Measurements from ENCODE around the gene RNU6-9.
"Not testable (repeated sequence)": the region's sequence is repeated elsewhere in the genome, so short reads cannot be mapped to it uniquely, and the experiment has no call there.

The RNU6-9 gene

DNA sequence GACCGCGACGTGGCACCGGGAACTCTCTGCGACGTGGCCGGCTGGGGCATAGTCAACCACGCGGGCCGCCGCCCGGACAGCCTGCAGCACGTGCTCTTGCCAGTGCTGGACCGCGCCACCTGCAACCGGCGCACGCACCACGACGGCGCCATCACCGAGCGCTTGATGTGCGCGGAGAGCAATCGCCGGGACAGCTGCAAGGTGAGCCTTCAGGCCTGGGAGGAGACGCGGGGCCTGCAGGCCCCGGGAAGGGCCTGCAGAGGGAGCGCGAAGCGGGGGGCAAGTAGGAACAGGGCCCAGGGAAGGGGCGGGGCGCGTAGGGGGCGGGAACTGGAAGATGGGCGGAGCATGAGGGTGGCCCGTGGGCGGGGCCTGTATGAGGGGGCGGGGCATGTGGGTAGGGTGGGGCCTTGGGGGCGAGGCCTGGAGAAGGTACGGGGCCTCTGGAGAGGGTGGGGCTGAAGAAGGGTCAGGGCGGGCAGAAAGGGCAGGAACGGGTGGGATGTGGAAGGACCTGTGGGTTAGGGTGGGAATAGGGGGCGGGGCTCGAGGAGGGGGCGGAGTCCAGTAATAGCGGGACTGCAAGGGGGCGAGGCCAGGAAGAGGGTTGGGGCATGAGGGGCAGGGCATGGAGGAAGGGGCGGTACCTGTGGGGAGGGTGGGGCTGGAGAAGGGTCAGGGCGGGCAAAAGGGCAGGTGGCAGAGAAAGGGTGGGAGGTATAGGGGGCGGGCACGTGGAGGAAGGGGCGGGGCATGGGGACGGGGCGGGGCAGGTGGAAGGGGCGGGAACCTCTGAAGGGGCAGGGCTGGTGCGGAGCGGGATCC lies 31.3 kb upstream of the RNU6-9 start:
- peak; percentile 71 for DNase-seq

DNA sequence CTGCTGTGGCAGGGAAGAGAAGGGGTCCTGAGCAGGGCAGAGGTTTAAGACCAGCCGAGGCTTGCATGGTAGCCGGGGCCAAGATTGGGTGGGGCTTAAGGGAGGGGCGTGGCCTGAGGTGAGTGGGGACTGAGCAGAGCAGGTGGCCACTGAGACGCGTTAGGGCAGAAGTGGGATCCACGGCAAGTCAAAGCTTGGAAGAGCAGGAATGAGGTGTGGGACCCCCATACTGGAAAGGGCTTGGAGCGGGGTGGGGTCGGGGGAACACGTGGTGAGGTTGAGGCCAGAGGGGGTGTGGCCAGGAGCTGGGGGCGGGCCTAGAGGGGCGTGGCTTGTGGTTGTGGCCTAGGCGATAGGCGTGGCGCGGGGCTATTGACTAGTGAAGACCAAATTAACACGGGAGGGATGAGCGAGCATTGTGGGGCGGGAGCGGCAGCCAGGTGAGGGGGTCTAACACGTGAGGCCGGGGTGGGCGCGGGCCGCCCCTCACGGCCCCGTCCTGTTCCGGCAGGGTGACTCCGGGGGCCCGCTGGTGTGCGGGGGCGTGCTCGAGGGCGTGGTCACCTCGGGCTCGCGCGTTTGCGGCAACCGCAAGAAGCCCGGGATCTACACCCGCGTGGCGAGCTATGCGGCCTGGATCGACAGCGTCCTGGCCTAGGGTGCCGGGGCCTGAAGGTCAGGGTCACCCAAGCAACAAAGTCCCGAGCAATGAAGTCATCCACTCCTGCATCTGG lies 30.5 kb upstream of the RNU6-9 start:
- DNase-seq, result peak; percentile 79

- no peak for DNase-seq
These were observed 30.0 kb upstream of the RNU6-9 start for GRCh38 chr19:863315-863620.

DNA sequence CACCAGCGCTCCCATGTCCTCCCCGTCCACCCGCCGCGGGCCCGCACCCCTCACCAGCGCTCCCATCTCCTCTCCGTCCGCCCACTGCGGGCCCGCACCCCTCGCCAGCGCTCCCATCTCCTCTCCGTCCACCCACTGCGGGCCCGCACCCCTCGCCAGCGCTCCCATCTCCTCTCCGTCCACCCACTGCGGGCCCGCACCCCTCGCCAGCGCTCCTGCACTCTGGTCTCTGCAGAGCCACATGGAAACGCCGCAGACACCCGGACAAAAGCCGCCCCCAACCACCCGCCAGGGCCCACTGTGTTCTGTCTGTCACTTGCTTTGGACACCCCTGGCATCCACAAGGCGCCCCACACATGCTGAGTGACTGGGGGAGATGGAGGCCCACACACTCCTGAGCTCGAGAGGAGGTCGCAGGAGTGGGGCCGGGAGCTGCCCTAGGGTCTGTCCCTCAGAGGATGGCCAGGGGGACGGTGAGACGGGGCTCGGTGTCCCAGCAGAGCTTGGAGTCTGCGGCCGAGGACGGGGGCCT lies 26.4 kb upstream of the RNU6-9 start:
- DNase-seq, result no peak

DNA sequence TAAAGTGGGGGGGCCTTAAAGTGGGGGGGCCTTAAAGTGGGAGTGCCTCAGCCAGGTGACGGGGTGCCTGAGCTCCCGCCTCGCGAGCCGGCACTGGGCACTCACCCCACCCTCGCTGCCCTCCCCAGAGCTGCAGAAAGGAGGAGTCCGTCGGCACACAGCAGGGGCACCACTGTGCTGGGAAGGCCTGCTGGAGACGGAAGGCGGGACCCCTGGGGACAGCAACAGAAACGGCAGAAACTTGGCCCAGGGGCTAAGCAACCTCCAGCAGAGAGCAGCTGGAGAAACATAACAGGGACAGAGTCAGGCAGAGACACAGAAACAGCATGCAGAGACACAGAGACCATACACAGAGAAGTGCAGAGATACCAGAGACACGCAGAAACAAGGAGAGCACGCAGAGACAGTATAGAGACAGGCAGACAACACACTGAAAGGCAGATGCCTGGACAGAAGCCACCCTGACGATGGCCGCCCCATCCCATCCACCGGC lies 25.9 kb upstream of the RNU6-9 start:
- no peak for DNase-seq

GRCh38 chr19:867855-868457 lies 25.3 kb upstream of the RNU6-9 start:
- DNase-seq, result no peak

- no peak for DNase-seq
These were observed 24.6 kb upstream of the RNU6-9 start for GRCh38 chr19:868458-869244.

GRCh38 chr19:869245-870177 lies 23.8 kb upstream of the RNU6-9 start:
- DNase-seq, result no peak

GRCh38 chr19:870314-870713 lies 23.0 kb upstream of the RNU6-9 start:
- no peak for DNase-seq

DNA sequence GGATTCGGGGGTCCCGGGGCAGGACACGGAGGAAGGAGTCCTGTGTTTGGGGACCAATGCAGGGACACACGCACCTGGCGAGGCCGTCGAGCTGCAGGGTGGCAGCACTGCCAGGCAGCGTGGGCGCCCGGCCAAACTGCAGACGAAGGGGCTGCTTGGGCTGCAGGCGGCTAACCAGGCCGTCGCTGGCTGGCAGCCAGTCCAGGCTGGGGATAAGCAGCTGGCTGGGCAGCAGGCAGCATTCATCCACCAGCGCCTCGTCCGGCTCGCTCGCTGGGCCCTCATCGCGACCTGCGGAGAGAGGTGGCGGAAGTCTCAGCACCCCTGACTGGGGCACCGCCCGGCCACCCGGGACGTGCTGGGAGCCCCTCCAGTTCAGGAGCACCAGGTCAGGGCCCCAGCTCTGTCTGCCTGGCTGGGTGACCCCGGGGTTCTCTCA lies 22.3 kb upstream of the RNU6-9 start:
- no peak for DNase-seq

DNA sequence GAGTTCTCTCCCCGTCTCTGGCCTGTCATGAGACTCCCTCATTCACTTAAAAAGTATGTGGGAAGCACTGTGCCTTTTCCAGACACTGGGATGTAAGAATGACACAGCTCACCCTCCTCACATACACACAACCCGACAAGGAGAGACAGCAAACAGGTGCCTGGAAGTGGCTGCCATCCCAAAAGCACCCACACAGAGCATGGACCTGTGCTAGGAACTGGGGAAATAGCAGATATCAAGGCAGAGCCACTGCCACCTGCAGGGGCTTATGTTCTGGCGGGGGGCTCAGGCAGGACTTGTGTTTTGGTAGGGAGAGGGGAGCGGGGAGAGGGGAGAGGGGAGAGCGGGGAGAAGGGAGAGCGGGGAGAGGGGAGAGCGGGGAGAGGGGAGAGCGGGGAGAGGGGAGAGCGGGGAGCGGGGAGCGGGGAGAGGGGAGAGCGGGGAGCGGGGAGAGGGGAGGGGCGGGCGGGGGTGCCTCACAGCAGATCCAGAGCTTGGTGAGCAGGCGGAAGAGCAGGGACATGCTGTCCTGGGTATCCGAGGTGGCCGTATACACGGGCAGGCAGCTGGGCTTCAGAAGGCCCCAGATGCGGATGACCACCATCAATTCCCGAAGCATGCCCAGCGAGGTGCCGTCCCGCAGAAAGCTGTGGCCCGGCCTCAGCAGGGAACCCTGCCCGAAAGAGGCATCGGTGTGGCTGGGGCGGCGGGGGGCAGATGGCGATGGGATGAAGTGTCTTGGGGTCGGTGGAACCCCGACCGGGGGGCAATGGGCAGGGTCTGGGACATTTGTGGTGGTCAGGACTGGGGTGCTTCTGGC lies 21.6 kb upstream of the RNU6-9 start:
- DNase-seq, result no peak

- peak; percentile 76 for DNase-seq
These were observed 20.9 kb upstream of the RNU6-9 start for GRCh38 chr19:872266-872951.

DNA sequence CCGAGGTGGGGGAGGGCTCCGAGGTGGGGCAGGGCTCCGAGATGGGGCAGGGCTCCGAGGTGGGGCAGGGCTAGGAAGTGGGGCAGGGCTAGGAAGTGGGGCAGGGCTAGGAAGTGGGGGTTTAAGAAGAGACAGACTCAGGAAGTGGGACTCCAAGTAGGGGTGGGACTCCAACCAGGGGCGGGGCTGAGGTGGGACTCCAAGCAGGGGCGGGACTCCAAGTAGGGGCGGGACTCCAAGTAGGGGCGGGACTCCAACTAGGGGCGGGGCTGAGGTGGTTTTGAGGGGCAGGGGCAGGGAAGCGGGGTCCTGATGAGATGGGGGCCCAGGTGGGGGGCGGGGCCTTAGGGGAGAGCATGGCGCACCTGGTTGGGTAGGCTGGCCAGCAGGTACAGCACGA lies 20.2 kb upstream of the RNU6-9 start:
- DNase-seq, result peak; percentile 48

DNA sequence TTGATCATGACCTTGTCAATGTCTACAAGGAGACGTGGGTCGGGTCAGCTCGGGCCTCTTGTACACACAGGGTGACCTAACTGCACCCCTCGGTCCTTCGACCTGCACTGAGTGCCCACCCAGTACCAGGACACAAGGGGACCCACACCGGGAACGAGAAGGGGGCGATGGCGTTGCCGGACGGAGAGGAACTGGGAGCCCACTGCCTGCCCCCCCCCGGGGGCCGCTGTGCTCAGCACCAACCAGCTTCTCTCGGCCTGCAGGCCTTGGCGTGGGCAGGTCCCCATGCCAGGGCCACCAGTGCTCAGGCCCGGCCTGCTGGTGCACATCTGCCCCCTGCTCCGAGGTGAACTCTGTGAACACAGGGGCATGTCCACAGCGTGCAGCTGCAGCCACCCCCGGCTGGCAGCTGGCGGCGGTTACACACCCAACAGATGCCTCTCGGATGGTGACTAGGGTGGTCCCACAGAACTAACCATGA lies 19.7 kb upstream of the RNU6-9 start:
- DNase-seq, result no peak

DNA sequence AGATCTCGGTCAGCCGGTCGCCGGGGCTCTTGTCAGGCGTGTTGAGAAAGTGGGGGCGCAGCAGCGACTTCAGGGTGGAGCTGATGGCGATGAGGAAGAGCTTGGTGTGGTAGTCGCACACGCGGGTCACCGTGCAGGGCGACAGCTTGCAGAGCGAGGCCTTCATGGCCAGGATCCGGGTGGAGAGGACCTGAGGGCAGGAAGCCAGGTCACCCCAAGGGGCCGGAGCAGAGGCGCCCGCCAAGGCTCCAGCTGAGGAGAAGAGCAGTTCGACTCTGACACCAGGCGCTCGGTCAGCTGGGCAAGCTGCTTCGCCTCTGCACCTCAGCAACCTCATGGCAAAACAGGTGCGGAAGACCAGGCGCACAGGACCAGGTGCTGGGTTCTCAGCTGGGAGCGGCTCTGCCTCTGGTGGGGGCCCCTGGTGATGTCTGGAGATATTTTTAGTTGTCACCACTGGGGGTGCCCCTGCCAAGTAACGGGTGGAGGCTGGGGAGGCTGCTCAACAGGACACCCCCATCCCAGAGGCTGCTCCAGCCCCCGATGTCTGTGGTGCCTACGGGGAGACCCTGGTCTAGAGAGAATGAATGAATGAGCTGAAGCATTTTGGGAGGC lies 17.9 kb upstream of the RNU6-9 start:
- no peak for DNase-seq

GRCh38 chr19:876089-876488 lies 17.2 kb upstream of the RNU6-9 start:
- no peak for DNase-seq

DNA sequence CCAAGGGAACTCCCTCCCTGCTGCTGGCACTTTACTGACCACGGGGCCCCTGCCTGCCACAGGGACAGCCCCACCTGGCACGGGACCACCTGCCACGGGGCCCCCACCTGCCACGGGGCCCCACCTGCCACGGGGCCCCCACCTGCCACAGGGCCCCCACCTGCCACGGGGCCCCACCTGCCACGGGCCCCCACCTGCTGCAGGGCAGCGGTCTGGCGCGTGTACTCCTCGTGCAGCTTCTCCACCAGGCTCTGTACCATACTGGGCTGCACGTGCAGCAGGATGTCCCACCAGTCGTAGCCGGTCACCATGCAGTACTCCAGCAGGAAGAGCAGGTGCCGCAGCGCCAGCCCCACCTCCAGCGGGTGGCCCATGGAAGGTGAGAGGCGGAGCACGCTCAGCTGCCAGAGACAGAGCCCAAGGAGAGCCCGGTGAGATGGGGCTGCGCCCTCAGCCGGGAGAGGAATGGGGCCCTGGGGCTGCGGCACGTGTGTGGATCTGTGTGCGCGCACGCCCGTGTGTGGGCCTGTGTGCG lies 16.4 kb upstream of the RNU6-9 start:
- DNase-seq, result no peak

GRCh38 chr19:877992-878660 lies 15.2 kb upstream of the RNU6-9 start:
- DNase-seq, result not testable (repeated sequence)

Measured in stimulated activated CD4-positive, alpha-beta T cell treated with anti-CD3 and anti-CD28 coated beads, Interleukin-4, amount 100 ng/mL, for 1 hour (primary cell).